Kidney (tissue), 14 donors: ENCODE results near the gene CHMP4B. TPM values are rescaled to one million over a fixed set of nuclear protein-coding genes. Genes with fewer than 3 reads are reported as not detected.

Experiments
- DNase-seq, 5 donors: peaks; one replicate each; pipeline ENCODE4 v3.0.0-alpha.2; 2013 to 2020
- FAIRE-seq: peaks from 2 replicates; lab custom pipeline; 2012; peaks lifted over from hg19 to GRCh38; lab: Jason Lieb, UNC
- H3K27ac ChIP-seq, 2 donors: one replicate each; pipeline ENCODE4 v1.7.0; 2013; ENCODE audit warnings: low read depth in 2 of 2, low read length in 2 of 2, inconsistent platforms in 1 of 2
- H3K27me3 ChIP-seq: one replicate; pipeline ENCODE4 v1.7.1; 2013; ENCODE audit warnings: low read length, inconsistent platforms; ENCODE audit not compliant: control insufficient read depth, insufficient read depth
- H3K36me3 ChIP-seq, 3 donors: one replicate each; pipeline versions ENCODE4 v1.7.0 to v1.7.1; 2013; ENCODE audit warnings: low read length in 3 of 3, control low read depth in 1 of 3, inconsistent platforms in 1 of 3; ENCODE audit not compliant: insufficient read depth in 3 of 3, control insufficient read depth in 2 of 3
- H3K4me1 ChIP-seq, 3 donors: one replicate each; pipeline versions ENCODE4 v1.7.0 to v1.7.1; 2013; ENCODE audit warnings: low read length in 3 of 3, inconsistent platforms in 1 of 3, low read depth in 1 of 3; ENCODE audit not compliant: control insufficient read depth in 2 of 3, insufficient read depth in 2 of 3
- H3K4me3 ChIP-seq, 3 donors: one replicate each; pipeline versions ENCODE4 v1.7.0 to v1.8.1; 2013; ENCODE audit warnings: low read length in 3 of 3, control low read depth in 1 of 3, inconsistent platforms in 1 of 3
- H3K9ac ChIP-seq, 3 donors: one replicate each; pipeline versions ENCODE4 v1.7.0 to v1.7.1; 2013; ENCODE audit warnings: low read length in 3 of 3, control low read depth in 1 of 3, inconsistent platforms in 1 of 3
- H3K9me3 ChIP-seq, 3 donors: one replicate each; pipeline versions ENCODE4 v1.7.0 to v1.7.1; 2013; ENCODE audit warnings: low read length in 3 of 3, control low read depth in 1 of 3, inconsistent platforms in 1 of 3; ENCODE audit not compliant: control insufficient read depth in 2 of 3, insufficient read depth in 1 of 3
- CTCF ChIP-seq: IDR thresholded peaks from 3 replicates; pipeline ENCODE4 v1.5.1; 2012; ENCODE audit warnings: mild to moderate bottlenecking, moderate library complexity, borderline replicate concordance; ENCODE audit not compliant: insufficient read depth; ENCODE audit errors: extremely low read depth
- intact Hi-C: fragments of 100-400 bp; cut with DNase I; formaldehyde crosslinking; loops from one replicate; pipeline ENCODE4 v1.11.1; 2022
- polyA plus RNA-seq: library from polyadenylated mRNA; stranded (reverse); fragments of 350-450 nt; fragmentation: Illumina TruSeq; extraction: RNeasy Lipid Tissue Mini Kit (QIAGEN cat#74804); gene quantifications from one replicate; pipeline ENCODE4 v1.2.3, GENCODE V29; 2014; ENCODE audit warnings: low read depth, low replicate concordance; ENCODE audit not compliant: insufficient read depth
- total RNA-seq: library from RNA; stranded (reverse); fragmentation: NEBNext Ultra II Directional; extraction: Animal tissue kit (Norgen Biotek cat#: 25700); gene quantifications from one replicate; pipeline ENCODE4 v1.2.1, GENCODE V29; 2021
- donor health status: control.
- donor health status: control.
- donor health status: control.
- donor health status: control.
- donor health status: control.
- donor health status: DM: yes; HTN: yes; CAD: no.
- donor health status: Normal renal cell carcinoma (clear cell type).

The CHMP4B gene
- total and polyA plus RNA-seq, 2 donors from 2014 or later = 104 to 137 TPM

DNA sequence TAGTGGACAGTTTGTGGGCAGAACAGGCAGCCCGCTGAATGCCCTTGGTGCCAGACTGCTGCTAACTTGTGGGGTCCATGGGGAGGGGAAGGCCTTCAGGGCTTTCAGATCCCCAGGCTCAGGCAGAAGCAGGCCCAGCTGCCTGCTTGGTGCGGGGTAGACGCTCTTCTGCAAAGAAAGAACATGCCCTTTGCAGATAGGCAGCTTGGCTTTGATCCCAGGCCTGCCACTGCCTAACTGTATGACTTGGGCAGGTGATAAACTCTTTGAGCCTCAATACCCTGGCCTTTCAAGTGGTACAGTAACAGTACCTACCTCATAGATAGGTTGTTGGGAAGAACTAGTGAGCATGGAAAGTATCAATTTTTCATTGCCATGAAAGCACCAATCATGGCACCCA lies 28.4 kb downstream of the CHMP4B start:
- no peak overlapping the region for H3K9ac ChIP-seq
- no peak overlapping the region for H3K4me3 ChIP-seq
- FAIRE-seq (no peak), DNase-seq (no peak)
- no peaks in the 10 kb centered on the region for H3K27me3 ChIP-seq
- no peaks in the 10 kb centered on the region for H3K36me3 ChIP-seq
- peaks cover 0 to 28% (median 22%) of the 10 kb centered on the region in 3 donors for H3K4me1 ChIP-seq
- no peaks in the 10 kb centered on the region for H3K9me3 ChIP-seq
- intact Hi-C loops = no loop called here
- no peak for TF ChIP-seq CTCF
- H3K27ac ChIP-seq = no peak overlapping the region

DNA sequence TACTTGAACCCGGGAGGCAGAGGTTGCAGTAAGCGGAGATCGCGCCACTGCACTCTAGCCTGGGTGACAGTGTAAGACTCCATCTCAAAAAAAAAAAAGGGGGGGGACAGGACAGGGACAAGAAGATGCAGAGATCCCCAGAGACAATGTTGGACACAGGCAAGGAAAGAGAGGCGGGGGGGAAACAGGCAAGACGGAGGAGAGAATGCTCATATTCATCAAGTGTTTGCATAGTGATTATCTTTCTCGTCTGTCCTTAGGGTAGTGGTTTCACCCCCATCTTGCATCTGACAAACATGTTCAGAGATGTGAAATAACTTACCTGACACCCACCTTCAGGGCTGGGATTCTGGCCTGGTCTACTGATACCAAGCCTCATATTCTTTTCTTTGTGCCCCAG lies 29.0 kb downstream of the CHMP4B start:
- no peak for TF ChIP-seq CTCF
- Histone ChIP-seq H3K27ac (no peak overlapping the region), H3K9me3 (no peaks in the 10 kb centered on the region), H3K9ac (no peak overlapping the region), H3K36me3 (no peaks in the 10 kb centered on the region), H3K27me3 (no peaks in the 10 kb centered on the region), H3K4me3 (no peak overlapping the region), H3K4me1 (peaks cover 0 to 28% (median 22%) of the 10 kb centered on the region in 3 donors)
- no peak for FAIRE-seq
- DNase-seq = no peak
- intact Hi-C loops = no loop called here

DNA sequence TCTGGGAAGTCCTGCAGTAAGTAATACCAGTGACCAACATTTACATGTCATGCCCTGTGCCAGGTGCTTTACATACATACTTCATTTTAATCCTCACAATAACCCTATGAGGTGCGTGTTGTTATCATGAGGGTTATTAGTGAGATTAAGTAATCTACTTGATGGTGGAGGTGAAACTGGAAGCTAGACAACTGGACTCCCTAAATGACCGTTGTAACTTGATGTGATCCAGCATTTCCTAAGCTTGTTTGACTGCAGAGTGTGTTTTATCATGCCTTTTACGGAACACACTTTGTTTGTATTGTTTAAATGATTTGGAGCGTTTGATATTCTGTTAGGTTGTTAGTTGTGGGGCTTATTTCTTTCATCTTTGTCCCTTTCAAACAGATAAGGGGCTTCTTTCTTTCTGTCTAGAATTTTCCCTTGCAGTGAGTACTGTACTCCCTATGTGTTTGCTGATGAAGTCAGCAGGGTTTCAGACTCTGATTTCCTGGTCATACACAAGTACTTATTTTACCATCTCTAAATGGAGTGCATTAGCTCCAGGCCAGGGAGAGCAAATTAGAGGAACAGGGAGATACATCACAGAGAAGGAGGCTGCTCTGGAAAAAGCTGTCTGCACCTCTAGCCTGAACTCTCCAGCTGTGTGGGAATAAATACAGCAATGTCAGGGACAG lies 29.7 kb downstream of the CHMP4B start:
- Histone ChIP-seq H3K4me3 (no peak overlapping the region), H3K9ac (no peak overlapping the region), H3K4me1 (peaks cover 0 to 30% (median 22%) of the 10 kb centered on the region in 3 donors), H3K9me3 (no peaks in the 10 kb centered on the region), H3K27me3 (no peaks in the 10 kb centered on the region), H3K27ac (no peak overlapping the region), H3K36me3 (no peaks in the 10 kb centered on the region)
- FAIRE-seq = no peak
- DNase-seq = no peak
- intact Hi-C loops = no loop called here
- no peak for TF ChIP-seq CTCF

DNA sequence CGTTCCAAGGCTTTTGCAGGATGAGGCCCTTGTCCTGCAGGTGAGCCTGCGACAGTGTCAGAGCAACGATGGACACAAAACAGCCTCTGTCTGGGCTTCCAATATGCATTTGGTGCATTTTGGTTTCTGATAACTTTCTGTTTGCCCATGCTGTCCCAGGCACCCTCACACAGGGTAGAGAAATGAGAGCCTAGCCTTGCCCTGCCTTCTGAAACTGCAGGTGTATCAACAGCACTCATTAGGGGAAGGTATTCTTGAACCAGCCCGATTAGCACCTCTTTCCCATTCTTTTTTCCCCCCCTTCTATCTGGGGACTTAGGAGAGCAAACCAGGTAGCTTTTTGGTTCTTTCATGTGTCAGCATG lies 30.3 kb downstream of the CHMP4B start:
- H3K36me3 ChIP-seq = no peaks in the 10 kb centered on the region

More for the DNA sequence above, 30.3 kb downstream of the CHMP4B start:
- no peaks in the 10 kb centered on the region for H3K27me3 ChIP-seq
- DNase-seq (no peak), FAIRE-seq (no peak)
- no peak overlapping the region for H3K4me3 ChIP-seq
- H3K9ac ChIP-seq = no peak overlapping the region
- no peaks in the 10 kb centered on the region for H3K9me3 ChIP-seq
- no peak overlapping the region for H3K27ac ChIP-seq
- intact Hi-C loops = no loop called here
- H3K4me1 ChIP-seq = peaks cover 0 to 32% (median 22%) of the 10 kb centered on the region in 3 donors
- no peak for TF ChIP-seq CTCF
